Muscle layer of colon (tissue), 2 donors: ENCODE measurements around the gene C9orf40.

ENCODE experiments used
- H3K27ac ChIP-seq: one replicate; pipeline ENCODE4 v1.7.0; 2013; ENCODE audit warnings: low read depth, mild to moderate bottlenecking, low read length, moderate library complexity
- H3K27me3 ChIP-seq, 2 donors: one replicate each; pipeline ENCODE4 v1.7.0; 2013; ENCODE audit warnings: low read length in 2 of 2, mild to moderate bottlenecking in 2 of 2; ENCODE audit not compliant: insufficient read depth in 2 of 2, control insufficient read depth in 1 of 2
- H3K36me3 ChIP-seq: one replicate; pipeline ENCODE4 v1.7.0; 2013; ENCODE audit warnings: mild to moderate bottlenecking, low read length; ENCODE audit not compliant: insufficient read depth
- H3K4me1 ChIP-seq: one replicate; pipeline ENCODE4 v1.7.0; 2013; ENCODE audit warnings: mild to moderate bottlenecking, low read length; ENCODE audit not compliant: insufficient read depth
- H3K4me3 ChIP-seq, 2 donors: one replicate each; pipeline ENCODE4 v1.7.0; 2013; ENCODE audit warnings: low read length in 2 of 2, low read depth in 1 of 2, mild to moderate bottlenecking in 1 of 2, moderate library complexity in 1 of 2
- H3K9ac ChIP-seq: one replicate; pipeline ENCODE4 v1.7.0; 2013; ENCODE audit warnings: low read length
- H3K9me3 ChIP-seq: one replicate; pipeline ENCODE4 v1.7.0; 2013; ENCODE audit warnings: mild to moderate bottlenecking, low read length
- donor health status: abdominal sarcoma.
- donor health status: Adenocarcinoma of cecum.

Gene C9orf40

DNA sequence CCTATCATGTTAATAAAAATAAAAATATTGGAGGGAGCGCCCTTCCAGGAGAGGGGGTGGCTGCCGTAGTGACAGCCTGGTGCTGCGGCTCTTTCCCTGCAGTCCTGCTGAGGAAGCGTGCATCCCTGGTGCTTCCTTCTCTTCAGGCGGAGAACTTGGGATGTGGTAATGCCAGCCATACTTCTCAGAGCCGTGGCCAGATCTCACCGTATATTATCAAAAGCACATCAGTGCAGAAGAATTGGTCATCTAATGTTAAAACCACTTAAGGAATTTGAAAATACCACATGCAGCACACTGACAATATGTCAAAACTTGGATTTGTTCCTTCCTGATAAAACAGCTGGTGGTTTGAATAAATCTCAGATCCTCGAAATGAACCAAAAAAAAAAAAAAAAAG is 17.7 kb downstream of the C9orf40 start:
- Histone ChIP-seq H3K4me1 (no peaks in the 10 kb centered on the region), H3K9ac (no peak overlapping the region), H3K27me3 (no peaks in the 10 kb centered on the region), H3K9me3 (no peaks in the 10 kb centered on the region), H3K36me3 (no peaks in the 10 kb centered on the region), H3K4me3 (no peak overlapping the region), H3K27ac (no peak overlapping the region)

GRCh38 chr9:74921737-74922136 is 31.0 kb downstream of the C9orf40 start:
- Histone ChIP-seq H3K9me3 (no peaks in the 10 kb centered on the region), H3K4me3 (no peak overlapping the region), H3K4me1 (no peaks in the 10 kb centered on the region), H3K27ac (no peak overlapping the region), H3K36me3 (no peaks in the 10 kb centered on the region), H3K27me3 (no peaks in the 10 kb centered on the region), H3K9ac (no peak overlapping the region)

- H3K4me3 ChIP-seq, result no peak overlapping the region
- H3K9ac ChIP-seq, result no peak overlapping the region
- no peaks in the 10 kb centered on the region for H3K36me3 ChIP-seq
- H3K9me3 ChIP-seq, result no peaks in the 10 kb centered on the region
- no peak overlapping the region for H3K27ac ChIP-seq
- H3K4me1 ChIP-seq, result no peaks in the 10 kb centered on the region
- no peaks in the 10 kb centered on the region for H3K27me3 ChIP-seq
Measured at GRCh38 chr9:74920944-74921626, 31.6 kb downstream of the C9orf40 start.

DNA sequence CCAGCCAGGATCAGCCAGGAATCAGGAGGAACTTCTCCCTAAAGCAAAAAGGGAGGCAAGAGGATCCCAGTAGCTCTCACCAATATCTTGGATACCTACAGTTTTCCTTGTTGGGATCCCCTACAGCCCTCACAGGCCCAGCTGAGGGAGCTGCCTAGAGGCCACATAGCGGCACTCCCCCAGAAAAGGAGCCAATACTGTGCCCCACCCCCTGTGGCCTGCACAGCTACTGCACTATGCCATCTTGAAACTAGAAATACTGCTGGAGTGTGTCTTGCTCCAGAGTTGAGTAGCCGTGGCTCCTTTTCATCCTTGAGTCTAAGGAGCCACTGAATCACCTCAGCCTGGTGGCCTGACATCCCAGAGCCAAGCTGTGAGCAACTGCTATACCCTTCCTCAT is 42.7 kb downstream of the C9orf40 start:
- H3K27ac ChIP-seq, result no peak overlapping the region
- no peak overlapping the region for H3K9ac ChIP-seq
- H3K36me3 ChIP-seq, result no peaks in the 10 kb centered on the region
- H3K9me3 ChIP-seq, result no peaks in the 10 kb centered on the region
- H3K4me1 ChIP-seq, result no peaks in the 10 kb centered on the region
- H3K27me3 ChIP-seq, result no peaks in the 10 kb centered on the region
- no peak overlapping the region for H3K4me3 ChIP-seq

- H3K27me3 ChIP-seq, result no peaks in the 10 kb centered on the region
- no peak overlapping the region for H3K9ac ChIP-seq
- H3K4me1 ChIP-seq, result no peaks in the 10 kb centered on the region
- no peaks in the 10 kb centered on the region for H3K9me3 ChIP-seq
- H3K4me3 ChIP-seq, result no peak overlapping the region
- no peak overlapping the region for H3K27ac ChIP-seq
- H3K36me3 ChIP-seq, result no peaks in the 10 kb centered on the region
Measured at GRCh38 chr9:74908665-74909064, 44.0 kb downstream of the C9orf40 start.

GRCh38 chr9:74907085-74907484 is 45.6 kb downstream of the C9orf40 start:
- Histone ChIP-seq H3K27ac (no peak overlapping the region), H3K9me3 (no peaks in the 10 kb centered on the region), H3K9ac (no peak overlapping the region), H3K4me1 (no peaks in the 10 kb centered on the region), H3K36me3 (no peaks in the 10 kb centered on the region), H3K27me3 (no peaks in the 10 kb centered on the region), H3K4me3 (no peak overlapping the region)

- no peak overlapping the region for H3K9ac ChIP-seq
- H3K9me3 ChIP-seq, result no peaks in the 10 kb centered on the region
- H3K27me3 ChIP-seq, result no peaks in the 10 kb centered on the region
- no peaks in the 10 kb centered on the region for H3K36me3 ChIP-seq
- H3K4me1 ChIP-seq, result no peaks in the 10 kb centered on the region
- no peak overlapping the region for H3K27ac ChIP-seq
- no peak overlapping the region for H3K4me3 ChIP-seq
Measured at GRCh38 chr9:74901001-74901400, 51.7 kb downstream of the C9orf40 start.
